Keratinocyte (primary cell): ENCODE data around the gene ARHGEF18. TPM values are rescaled to one million over a fixed set of nuclear protein-coding genes. Genes with fewer than 3 reads are reported as not detected.
A peak's percentile ranks its signal among the peaks of the same experiment; 100 is the strongest.

Experiments used
- DNase-seq: peaks from one replicate; pipeline ENCODE4 v3.0.0-alpha.2; 2011; ENCODE audit warnings: low read depth, missing footprints, low spot score
- FAIRE-seq: peaks from 2 replicates; lab custom pipeline; 2011; peaks lifted over from hg19 to GRCh38; lab: Jason Lieb, UNC
- H2AFZ ChIP-seq: 2 replicates; pipeline ENCODE4 v1.6.0; 2012; ENCODE audit warnings: low read length, control low read depth, inconsistent platforms; ENCODE audit not compliant: control insufficient read depth
- H3K27ac ChIP-seq: 2 replicates; pipeline ENCODE4 v1.5.1; 2011; ENCODE audit warnings: low read length; ENCODE audit not compliant: control insufficient read depth, insufficient read depth
- H3K27me3 ChIP-seq: 3 replicates; pipeline ENCODE4 v1.6.0; 2011; ENCODE audit warnings: low read length; ENCODE audit not compliant: control insufficient read depth, insufficient read depth; ENCODE audit errors: extremely low read depth
- H3K36me3 ChIP-seq, 2 experiments: 2 replicates in 1 of 2; 3 replicates in 1 of 2; pipeline ENCODE4 v1.5.1; 2011; ENCODE audit warnings: low read length in 2 of 2, mild to moderate bottlenecking in 1 of 2; ENCODE audit not compliant: control insufficient read depth in 2 of 2, insufficient read depth in 2 of 2; ENCODE audit errors: extremely low read depth in 1 of 2
- H3K4me1 ChIP-seq: 3 replicates; pipeline ENCODE4 v1.5.1; 2011; ENCODE audit warnings: low read length; ENCODE audit not compliant: control insufficient read depth, insufficient read depth; ENCODE audit errors: extremely low read depth
- H3K4me2 ChIP-seq: 3 replicates; pipeline ENCODE4 v1.6.0; 2011; ENCODE audit warnings: low read depth, low read length; ENCODE audit not compliant: control insufficient read depth, insufficient read depth; ENCODE audit errors: extremely low read depth
- H3K4me3 ChIP-seq, 3 experiments: fragments of 200-600 bp in 1 of 3; sonication (generic) in 1 of 3; 2 replicates in 2 of 3; 3 replicates in 1 of 3; pipeline ENCODE4 v1.5.1; 2011 to 2016; ENCODE audit warnings: low read length in 3 of 3, mild to moderate bottlenecking in 3 of 3, control low read depth in 2 of 3, inconsistent platforms in 1 of 3, low read depth in 1 of 3, mixed read lengths in 1 of 3, mixed run types in 1 of 3, moderate library complexity in 1 of 3; ENCODE audit not compliant: control insufficient read depth in 2 of 3, insufficient read depth in 2 of 3; ENCODE audit errors: extremely low read depth in 1 of 3
- H3K79me2 ChIP-seq: 2 replicates; pipeline ENCODE4 v1.6.0; 2012; ENCODE audit warnings: low read length; ENCODE audit not compliant: control insufficient read depth, insufficient read depth
- H3K9ac ChIP-seq: 3 replicates; pipeline ENCODE4 v1.6.0; 2011; ENCODE audit warnings: low read length; ENCODE audit not compliant: control insufficient read depth, insufficient read depth; ENCODE audit errors: extremely low read depth
- H3K9me1 ChIP-seq: 3 replicates; pipeline ENCODE4 v1.6.0; 2011; ENCODE audit warnings: low read length; ENCODE audit not compliant: control insufficient read depth, insufficient read depth; ENCODE audit errors: extremely low read depth
- H3K9me3 ChIP-seq: 2 replicates; pipeline ENCODE4 v1.5.1; 2012; ENCODE audit warnings: low read depth, low read length; ENCODE audit not compliant: control insufficient read depth
- H4K20me1 ChIP-seq: 3 replicates; pipeline ENCODE4 v1.6.0; 2011; ENCODE audit warnings: low read length; ENCODE audit not compliant: control insufficient read depth, insufficient read depth; ENCODE audit errors: extremely low read depth
- CTCF ChIP-seq, 3 experiments: IDR thresholded peaks in 1 of 3; conservative IDR thresholded peaks in 1 of 3; optimal IDR thresholded peaks in 1 of 3; 2 replicates in 2 of 3; 3 replicates in 1 of 3; pipeline versions ENCODE3 to v1.5.1; 2011; ENCODE audit warnings: low read length in 3 of 3, mild to moderate bottlenecking in 3 of 3, moderate library complexity in 2 of 3, control low read depth in 1 of 3, inconsistent platforms in 1 of 3; ENCODE audit not compliant: insufficient read depth in 2 of 3; ENCODE audit errors: extremely low read depth in 1 of 3
- EZH2 ChIP-seq: IDR thresholded peaks from one replicate; pipeline ENCODE4 v1.6.1; 2012; ENCODE audit warnings: inconsistent platforms, mild to moderate bottlenecking, low read length, moderate library complexity
- dilution Hi-C: fragments of 300-500 bp; cut with MboI; formaldehyde crosslinking; loops from one replicate; pipeline ENCODE4 v1.7.0; 2020; ENCODE audit warnings: low sequenced_read_pairs; ENCODE audit not compliant: extremely low pct_ligation_motif_present
- polyA plus RNA-seq, 5 experiments: library from polyadenylated mRNA; depleted of rRNA in 3 of 5; stranded (reverse) in 3 of 5; stranded (forward) in 1 of 5; unstranded in 1 of 5; fragments of >200 nt; gene quantifications; 1 replicate in 1 of 5; 2 replicates in 3 of 5; 3 replicates in 1 of 5; pipeline versions ENCODE4 v1.2.1 to v1.2.3, GENCODE V29; 2011 to 2012; ENCODE audit warnings: missing spikeins in 2 of 5, low read depth in 1 of 5, low replicate concordance in 1 of 5

ARHGEF18 gene
- polyA plus RNA-seq, 1 donor (not counting 4 experiments of a cell fraction or from before 2014, with no cell fraction given), result 7.9 TPM

- Histone ChIP-seq H3K79me2 (no peaks in the 10 kb centered on the region), H3K4me1 (peaks cover 3% of the 10 kb centered on the region), H3K4me2 (no peak overlapping the region), H3K9me3 (no peaks in the 10 kb centered on the region), H4K20me1 (no peaks in the 10 kb centered on the region), H3K36me3 (no peaks in the 10 kb centered on the region), H3K9me1 (no peaks in the 10 kb centered on the region), H3K4me3 (no peak overlapping the region), H3K27ac (no peak overlapping the region), H3K9ac (no peak overlapping the region), H2AFZ (no peak overlapping the region), H3K27me3 (no peaks in the 10 kb centered on the region)
- no peak for TF ChIP-seq EZH2
- TF ChIP-seq CTCF (optimal IDR thresholded peaks at IDR 0.05 in 1 of 3, IDR thresholded peaks at IDR 0.05 in 1 of 3, conservative IDR thresholded peaks at IDR 0.05 in 1 of 3; ENCODE audit: extremely low read depth in 1 of 3, insufficient read depth in 2 of 3, low read length in 3 of 3), result no peak
- dilution Hi-C loops, result no loop called here
- FAIRE-seq (no peak), DNase-seq (no peak)
Measured at GRCh38 chr19:7385062-7385461, 36.3 kb downstream of the ARHGEF18 start.

GRCh38 chr19:7386308-7386707, 37.6 kb downstream of the ARHGEF18 start:
- Histone ChIP-seq H2AFZ (no peak overlapping the region), H3K36me3 (no peaks in the 10 kb centered on the region), H3K79me2 (no peaks in the 10 kb centered on the region), H3K9me1 (no peaks in the 10 kb centered on the region), H3K9me3 (no peaks in the 10 kb centered on the region), H3K4me1 (peaks cover 14% of the 10 kb centered on the region), H3K27me3 (no peaks in the 10 kb centered on the region), H3K27ac (no peak overlapping the region), H3K4me3 (no peak overlapping the region), H4K20me1 (no peaks in the 10 kb centered on the region), H3K4me2 (no peak overlapping the region), H3K9ac (no peak overlapping the region)
- dilution Hi-C loops, result no loop called here
- TF ChIP-seq EZH2, result no peak
- peak in 2 of 3 experiments; percentile 12 to 71 for TF ChIP-seq CTCF (optimal IDR thresholded peaks at IDR 0.05 in 1 of 3, IDR thresholded peaks at IDR 0.05 in 1 of 3, conservative IDR thresholded peaks at IDR 0.05 in 1 of 3; ENCODE audit: extremely low read depth in 1 of 3, insufficient read depth in 2 of 3, low read length in 3 of 3)
- FAIRE-seq (no peak), DNase-seq (no peak)
